BLaER1 (cell line): Measurements from ENCODE around the gene FGD5.

Experiments
- H3K27ac ChIP-seq: shearing (Covaris generic); formaldehyde crosslinking; 2 replicates; pipeline ENCODE4 v1.8.1; 2022
- H3K27me3 ChIP-seq: shearing (Covaris generic); formaldehyde crosslinking; 2 replicates; pipeline ENCODE4 v1.8.1; 2022
- H3K36me3 ChIP-seq: shearing (Covaris generic); formaldehyde crosslinking; 2 replicates; pipeline ENCODE4 v1.8.1; 2022
- H3K4me1 ChIP-seq: shearing (Covaris generic); formaldehyde crosslinking; 2 replicates; pipeline ENCODE4 v1.8.1; 2022
- H3K4me2 ChIP-seq: shearing (Covaris generic); formaldehyde crosslinking; 2 replicates; pipeline ENCODE4 v1.8.1; 2022
- H3K4me3 ChIP-seq: shearing (Covaris generic); formaldehyde crosslinking; 2 replicates; pipeline ENCODE4 v1.8.1; 2022
- H3K9ac ChIP-seq: shearing (Covaris generic); formaldehyde crosslinking; 2 replicates; pipeline ENCODE4 v1.8.1; 2022
- H3K9me3 ChIP-seq: shearing (Covaris generic); formaldehyde crosslinking; 2 replicates; pipeline ENCODE4 v1.8.1; 2022
- H4K20me1 ChIP-seq: shearing (Covaris generic); formaldehyde crosslinking; 2 replicates; pipeline ENCODE4 v1.8.1; 2022
- Cebpa-rat ChIP-seq: shearing (Covaris generic); IDR thresholded peaks from 2 replicates; pipeline ENCODE4 v1.8.1; 2022

The FGD5 gene

DNA sequence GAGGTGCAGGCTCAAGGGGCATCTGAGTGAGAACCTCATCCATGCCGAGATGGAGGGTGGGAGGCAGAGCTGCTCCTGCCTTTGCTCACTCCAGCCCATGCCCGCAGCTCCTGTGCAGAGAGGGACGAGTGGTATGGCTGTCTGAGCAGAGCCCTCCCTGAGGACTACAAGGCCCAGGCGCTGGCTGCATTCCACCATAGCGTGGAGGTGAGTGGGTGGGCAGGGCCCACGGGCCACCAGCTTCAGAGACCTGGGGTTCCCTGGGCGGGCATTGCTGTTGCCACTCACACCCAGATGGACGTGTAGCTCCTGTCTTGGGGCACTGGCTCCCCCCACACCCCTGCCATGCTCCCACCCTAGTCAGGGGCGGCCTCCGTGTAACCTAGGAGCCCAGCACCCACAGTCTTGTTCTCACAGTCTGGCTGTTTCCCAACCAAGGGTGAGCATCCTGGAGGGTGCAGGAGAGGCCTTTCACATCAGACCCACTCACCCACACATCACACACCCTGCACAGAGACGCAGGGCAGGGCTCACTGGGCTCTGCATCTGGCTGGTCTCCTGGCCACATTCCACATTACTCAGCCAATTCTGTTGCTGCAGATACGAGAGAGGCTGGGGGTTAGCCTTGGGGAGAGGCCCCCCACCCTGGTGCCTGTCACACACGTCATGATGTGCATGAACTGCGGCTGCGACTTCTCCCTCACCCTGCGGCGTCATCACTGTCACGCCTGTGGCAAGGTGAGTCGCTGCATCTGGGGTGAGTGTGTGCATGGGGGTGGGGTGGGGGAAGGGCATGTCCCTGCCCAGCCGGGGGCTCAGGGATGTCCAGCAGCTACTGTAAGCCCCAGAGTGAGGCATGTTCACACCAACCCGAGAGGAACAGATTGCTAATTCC, 103.3 kb downstream of the FGD5 start:
- TF ChIP-seq Cebpa-rat = no peak
- H3K4me3 ChIP-seq = no peak overlapping the region
- no peak overlapping the region for H3K27ac ChIP-seq
- H3K27me3 ChIP-seq = no peaks in the 10 kb centered on the region
- H3K4me1 ChIP-seq = peaks cover 7% of the 10 kb centered on the region; the same call in 1 of the 2 replicates
- no peak overlapping the region for H3K4me2 ChIP-seq
- H4K20me1 ChIP-seq = no peaks in the 10 kb centered on the region
- H3K9me3 ChIP-seq = no peaks in the 10 kb centered on the region
- H3K9ac ChIP-seq = no peak overlapping the region
- H3K36me3 ChIP-seq = no peaks in the 10 kb centered on the region

DNA sequence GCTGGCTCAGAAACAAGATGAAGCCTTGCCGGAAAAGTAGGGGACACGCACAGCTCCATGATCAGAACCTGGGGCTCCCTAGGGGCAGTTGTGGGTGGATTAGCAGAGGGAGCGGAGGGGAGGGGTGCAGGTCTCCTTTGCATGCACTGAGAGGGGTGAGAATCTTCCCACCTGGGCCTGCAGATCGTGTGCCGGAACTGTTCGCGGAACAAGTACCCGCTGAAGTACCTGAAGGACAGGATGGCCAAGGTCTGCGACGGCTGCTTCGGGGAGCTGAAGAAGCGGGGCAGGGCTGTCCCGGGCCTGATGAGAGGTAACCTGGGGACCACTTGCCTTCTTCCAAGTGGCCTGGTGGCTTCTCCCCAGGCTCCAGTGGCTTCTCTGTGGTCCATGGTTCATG, 104.1 kb downstream of the FGD5 start:
- TF ChIP-seq Cebpa-rat = no peak
- no peaks in the 10 kb centered on the region for H3K36me3 ChIP-seq
- H3K4me3 ChIP-seq = no peak overlapping the region
- no peaks in the 10 kb centered on the region for H3K9me3 ChIP-seq
- H3K4me2 ChIP-seq = no peak overlapping the region
- H4K20me1 ChIP-seq = no peaks in the 10 kb centered on the region
- H3K27ac ChIP-seq = no peak overlapping the region
- no peaks in the 10 kb centered on the region for H3K27me3 ChIP-seq
- H3K4me1 ChIP-seq = peaks cover 7% of the 10 kb centered on the region; the same call in 1 of the 2 replicates
- H3K9ac ChIP-seq = no peak overlapping the region

GRCh38 chr3:14923476-14923875, 104.7 kb downstream of the FGD5 start:
- H3K27ac ChIP-seq = no peak overlapping the region
- H3K9ac ChIP-seq = no peak overlapping the region

GRCh38 chr3:14925729-14926591, 107.2 kb downstream of the FGD5 start:
- peaks cover 7% of the 10 kb centered on the region; the same call in 1 of the 2 replicates for H3K4me1 ChIP-seq
- TF ChIP-seq Cebpa-rat = no peak
- H3K36me3 ChIP-seq = no peaks in the 10 kb centered on the region
- H3K27me3 ChIP-seq = no peaks in the 10 kb centered on the region
- H3K4me3 ChIP-seq = no peak overlapping the region
- H3K27ac ChIP-seq = no peak overlapping the region
- no peak overlapping the region for H3K4me2 ChIP-seq
- H3K9ac ChIP-seq = no peak overlapping the region
- H4K20me1 ChIP-seq = no peaks in the 10 kb centered on the region
- no peaks in the 10 kb centered on the region for H3K9me3 ChIP-seq

More at GRCh38 chr3:14923476-14923875, 104.7 kb downstream of the FGD5 start:
- no peaks in the 10 kb centered on the region for H4K20me1 ChIP-seq
- no peaks in the 10 kb centered on the region for H3K9me3 ChIP-seq
- no peak for TF ChIP-seq Cebpa-rat
- no peaks in the 10 kb centered on the region for H3K36me3 ChIP-seq
- no peak overlapping the region for H3K4me2 ChIP-seq
- no peak overlapping the region for H3K4me3 ChIP-seq
- H3K4me1 ChIP-seq = peaks cover 7% of the 10 kb centered on the region; the same call in 1 of the 2 replicates
- no peaks in the 10 kb centered on the region for H3K27me3 ChIP-seq

GRCh38 chr3:14926592-14926991, 107.8 kb downstream of the FGD5 start:
- H3K9ac ChIP-seq = no peak overlapping the region
- no peaks in the 10 kb centered on the region for H3K9me3 ChIP-seq
- no peaks in the 10 kb centered on the region for H3K36me3 ChIP-seq
- no peak overlapping the region for H3K4me3 ChIP-seq
- no peak overlapping the region for H3K4me2 ChIP-seq
- no peaks in the 10 kb centered on the region for H3K27me3 ChIP-seq
- no peak for TF ChIP-seq Cebpa-rat
- H4K20me1 ChIP-seq = no peaks in the 10 kb centered on the region
- no peak overlapping the region for H3K27ac ChIP-seq
- peaks cover 7% of the 10 kb centered on the region; the same call in 1 of the 2 replicates for H3K4me1 ChIP-seq

DNA sequence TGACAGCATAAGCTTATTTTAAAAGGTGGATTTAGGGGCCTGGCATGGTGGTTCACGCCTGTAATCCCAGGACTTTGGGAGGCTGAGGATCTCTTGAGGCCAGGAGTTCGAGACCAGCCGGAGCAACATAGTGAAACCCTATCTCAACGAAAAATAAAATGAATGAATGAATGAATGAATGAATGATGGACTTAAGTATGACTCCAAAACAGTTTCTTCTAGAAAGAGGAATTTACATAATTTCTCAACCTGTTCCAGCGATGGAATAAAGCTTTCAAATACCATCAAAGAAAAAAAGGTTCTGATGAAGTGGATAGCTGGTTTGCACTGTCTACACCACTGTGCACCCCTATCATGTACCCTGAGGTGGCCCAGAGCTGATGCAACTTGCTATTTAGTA, 108.5 kb downstream of the FGD5 start:
- Histone ChIP-seq H3K27ac (no peak overlapping the region), H4K20me1 (no peaks in the 10 kb centered on the region), H3K27me3 (no peaks in the 10 kb centered on the region), H3K9me3 (no peaks in the 10 kb centered on the region), H3K4me2 (no peak overlapping the region), H3K36me3 (no peaks in the 10 kb centered on the region), H3K4me1 (peaks cover 7% of the 10 kb centered on the region; the same call in 1 of the 2 replicates), H3K9ac (no peak overlapping the region), H3K4me3 (no peak overlapping the region)
- TF ChIP-seq Cebpa-rat = no peak

DNA sequence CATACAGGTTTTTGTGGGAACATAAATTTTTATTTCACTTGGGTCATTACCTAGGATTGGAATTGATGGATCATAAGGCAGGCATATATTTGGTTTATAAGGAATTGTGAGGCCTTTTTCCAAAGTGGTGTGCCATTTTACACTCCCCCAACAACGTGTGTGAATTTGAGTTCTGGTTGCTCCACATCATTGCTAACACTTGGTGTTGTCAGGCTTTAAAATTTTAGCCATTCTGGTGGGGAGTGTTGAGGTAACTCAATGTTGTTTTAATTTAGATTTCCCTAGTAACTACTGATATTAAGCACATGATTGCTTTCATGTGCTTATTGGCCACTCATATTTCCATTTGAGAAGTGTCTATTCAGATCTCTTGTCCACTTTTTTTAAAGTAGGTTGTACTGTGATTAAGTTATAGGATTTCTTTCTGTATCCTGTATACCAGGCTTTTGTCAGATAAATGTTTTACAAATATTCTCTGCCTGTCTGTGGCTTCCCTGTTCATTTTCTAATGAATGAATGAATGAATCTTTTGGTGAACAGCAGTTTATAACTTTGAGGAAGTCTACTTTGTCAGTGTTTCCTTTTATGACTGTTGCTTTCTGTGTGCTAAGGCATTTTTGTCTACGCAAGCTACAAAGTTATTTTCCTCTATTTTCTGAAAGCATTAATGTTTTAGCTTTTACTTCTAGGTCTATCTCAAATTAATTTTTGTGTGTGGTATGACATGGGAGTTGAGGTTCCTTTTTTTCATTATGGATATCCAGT, 110.7 kb downstream of the FGD5 start:
- H3K36me3 ChIP-seq = no peaks in the 10 kb centered on the region
- no peaks in the 10 kb centered on the region for H3K9me3 ChIP-seq
- no peak overlapping the region for H3K27ac ChIP-seq
- TF ChIP-seq Cebpa-rat = no peak
- no peak overlapping the region for H3K4me3 ChIP-seq
- H3K4me2 ChIP-seq = no peak overlapping the region
- H4K20me1 ChIP-seq = no peaks in the 10 kb centered on the region
- no peaks in the 10 kb centered on the region for H3K27me3 ChIP-seq
- peaks cover 7% of the 10 kb centered on the region; the same call in 1 of the 2 replicates for H3K4me1 ChIP-seq
- no peak overlapping the region for H3K9ac ChIP-seq

DNA sequence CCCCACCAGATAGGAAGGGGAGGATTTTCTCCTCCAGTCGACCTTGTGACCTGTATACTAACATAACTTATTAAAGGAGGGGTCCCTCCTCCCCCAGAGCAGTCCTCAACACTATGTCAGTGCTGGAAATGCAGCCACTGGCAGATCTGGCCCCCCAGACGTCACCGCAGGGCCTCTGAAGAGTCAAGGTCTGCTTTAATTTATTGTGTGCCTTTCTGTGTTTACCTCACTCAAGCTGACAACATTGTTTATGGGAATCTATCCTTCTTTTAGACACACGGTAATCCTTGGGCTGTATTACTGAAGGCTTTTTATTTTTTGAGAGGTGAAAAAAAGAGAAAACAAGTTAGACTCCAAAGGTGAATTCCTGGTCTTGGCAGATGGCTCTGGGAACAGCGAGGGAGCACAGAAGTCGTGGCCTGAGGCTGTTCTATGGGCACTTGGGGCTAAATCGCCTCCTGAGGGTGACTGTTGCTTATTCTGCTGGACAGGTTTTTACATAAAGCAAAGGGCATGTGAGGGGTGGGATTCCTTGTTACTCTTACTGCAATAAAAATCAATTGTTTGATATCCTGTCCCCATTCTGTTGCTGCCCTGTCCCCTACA, 115.2 kb downstream of the FGD5 start:
- TF ChIP-seq Cebpa-rat = no peak
- H3K4me1 ChIP-seq = no peaks in the 10 kb centered on the region

More for the DNA sequence above, 115.2 kb downstream of the FGD5 start:
- Histone ChIP-seq H3K36me3 (no peaks in the 10 kb centered on the region), H3K9ac (no peak overlapping the region), H4K20me1 (no peaks in the 10 kb centered on the region), H3K27ac (no peak overlapping the region), H3K4me2 (no peak overlapping the region), H3K9me3 (no peaks in the 10 kb centered on the region), H3K4me3 (no peak overlapping the region), H3K27me3 (no peaks in the 10 kb centered on the region)
